ENCODE results near the gene LHX3. TPM values are rescaled to one million over a fixed set of nuclear protein-coding genes. Genes with fewer than 3 reads are reported as not detected.
A peak's percentile ranks its signal among the peaks of the same experiment; 100 is the strongest.

Gene LHX3
- total RNA-seq = not detected
- long read RNA-seq = 0 reads

DNA sequence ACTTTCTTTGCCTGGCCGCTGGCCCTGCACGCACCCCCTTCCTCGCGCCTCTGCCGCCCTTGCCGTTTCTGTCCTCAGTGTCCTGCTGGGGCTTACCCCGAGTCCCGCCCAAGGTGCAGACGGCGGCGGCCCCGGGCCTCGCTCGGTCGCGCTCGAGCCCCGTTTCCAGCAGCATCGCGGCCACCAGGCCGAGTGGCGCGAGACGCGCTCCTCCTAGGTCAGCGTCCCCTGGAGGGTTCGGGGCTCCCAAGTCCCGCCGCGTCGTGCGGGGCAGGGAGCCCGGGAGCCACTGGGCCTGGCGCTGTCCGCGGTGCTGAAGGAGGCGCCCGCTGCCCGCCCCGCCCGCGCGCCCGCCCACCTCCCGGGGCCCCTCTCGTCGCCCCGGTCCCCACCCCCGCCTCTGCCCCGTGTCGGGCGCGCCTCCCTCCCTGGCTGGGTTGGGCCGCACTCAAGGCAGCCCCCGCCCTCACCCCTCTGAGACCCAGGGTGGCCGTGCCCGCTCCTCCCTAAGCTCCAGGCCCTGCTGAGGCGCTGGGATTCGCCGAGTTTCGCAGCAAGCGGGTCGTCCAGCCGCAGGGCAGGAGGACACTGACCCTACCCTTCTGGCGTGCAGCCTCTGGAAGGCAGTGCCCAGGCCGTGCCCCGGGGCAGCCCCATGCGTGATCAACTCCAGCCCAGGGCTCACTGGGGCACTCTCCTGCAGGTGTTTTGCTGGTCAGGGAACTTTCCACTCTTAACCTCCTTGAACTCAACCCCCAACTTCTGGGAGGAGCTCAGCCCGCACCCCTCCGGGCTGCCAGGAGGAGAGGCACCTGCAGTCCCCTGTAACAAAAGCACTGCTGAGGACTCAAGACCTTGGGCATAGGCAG lies at the start of gene LHX3:
TSS of gene LHX3 (minus strand) at position 291 of the 869 bp plus-strand sequence. CDS start at position 175, 116 bp downstream.
- DNase-seq = no peak
- no peak within 1 kb of the TSS for H3K4me3 ChIP-seq
- H3K27ac ChIP-seq = no peak within 1 kb of the TSS
- peaks cover 0 to 26% (median 0%) of the 10 kb centered on the region in 4 donors for H3K4me1 ChIP-seq
- 8% methylated on average over 9 of the region's 70 CpGs for WGBS (ENCODE audit: insufficient coverage, low coverage, low lambda C conversion rate, missing lambda C conversion rate)
- no peaks in the 10 kb centered on the region for H3K36me3 ChIP-seq
- ATAC-seq = peak; percentile 39 to 60 (median 50)
- intact Hi-C loops (cut with DNase I) = no loop called here
- no peaks in the 10 kb centered on the region for H3K9me3 ChIP-seq
- TF ChIP-seq CTCF (IDR thresholded peaks at IDR 0.05) = no peak
- no peak for TF ChIP-seq POLR2A (IDR thresholded peaks at IDR 0.05)
- peaks cover 16 to 29% of the 10 kb centered on the region in 2 donors for H3K27me3 ChIP-seq

DNA sequence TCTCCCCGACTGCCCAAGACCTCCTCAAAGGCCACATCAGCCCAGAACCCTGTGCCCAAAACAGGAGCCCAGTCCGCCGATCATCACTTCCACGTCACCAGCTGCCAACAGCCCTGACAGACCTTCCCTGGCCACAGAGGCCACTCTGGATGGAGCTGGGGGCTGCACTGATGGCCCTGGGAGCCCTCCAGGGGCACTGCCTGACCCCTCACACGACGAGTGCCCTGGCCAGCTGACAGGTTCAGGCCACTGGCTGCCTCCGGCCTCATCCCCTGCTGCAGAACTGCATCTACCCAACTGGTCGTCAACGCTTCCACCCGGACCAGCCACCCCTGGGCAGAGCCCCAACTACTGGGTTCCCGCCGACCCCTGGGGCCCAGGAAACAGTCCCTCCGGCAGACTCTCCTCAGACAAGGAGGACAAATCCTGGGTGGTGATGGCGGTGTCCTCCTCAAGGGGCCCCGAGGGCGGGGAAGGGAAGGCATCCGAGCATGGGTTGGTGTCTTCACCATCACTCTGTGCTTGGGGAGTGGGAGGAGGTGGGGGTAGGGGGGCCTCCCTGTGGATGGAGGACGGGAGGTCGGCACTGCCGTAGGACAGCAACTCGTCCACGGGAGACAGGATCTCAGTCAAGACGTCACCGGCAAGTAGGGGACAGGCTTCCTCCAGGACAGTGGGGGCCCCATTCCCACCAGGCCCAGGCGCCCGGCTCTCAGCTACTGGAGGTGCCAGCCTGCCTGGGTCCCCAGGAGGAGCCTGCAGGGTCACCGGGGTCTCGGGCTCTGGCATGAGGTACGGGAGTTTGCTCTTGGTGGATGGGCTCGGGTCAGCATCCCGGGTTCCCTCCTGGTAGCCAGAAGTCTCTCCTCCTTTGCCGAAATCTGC lies 48.6 kb upstream of the LHX3 start:
- Histone ChIP-seq H3K4me3 (no peak overlapping the region), H3K9me3 (no peaks in the 10 kb centered on the region), H3K4me1 (peaks cover 0 to 5% (median 0%) of the 10 kb centered on the region in 4 donors), H3K36me3 (no peaks in the 10 kb centered on the region), H3K27ac (no peak overlapping the region), H3K27me3 (no peaks in the 10 kb centered on the region)
- DNase-seq (no peak), ATAC-seq (no peak)
- TF ChIP-seq POLR2A (IDR thresholded peaks at IDR 0.05) = no peak
- no peak for TF ChIP-seq CTCF (IDR thresholded peaks at IDR 0.05)
- intact Hi-C loops (cut with DNase I) = no loop called here
- WGBS (ENCODE audit: insufficient coverage, low coverage, low lambda C conversion rate, missing lambda C conversion rate) = no CpG with 5 or more reads among the region's 32 CpGs

DNA sequence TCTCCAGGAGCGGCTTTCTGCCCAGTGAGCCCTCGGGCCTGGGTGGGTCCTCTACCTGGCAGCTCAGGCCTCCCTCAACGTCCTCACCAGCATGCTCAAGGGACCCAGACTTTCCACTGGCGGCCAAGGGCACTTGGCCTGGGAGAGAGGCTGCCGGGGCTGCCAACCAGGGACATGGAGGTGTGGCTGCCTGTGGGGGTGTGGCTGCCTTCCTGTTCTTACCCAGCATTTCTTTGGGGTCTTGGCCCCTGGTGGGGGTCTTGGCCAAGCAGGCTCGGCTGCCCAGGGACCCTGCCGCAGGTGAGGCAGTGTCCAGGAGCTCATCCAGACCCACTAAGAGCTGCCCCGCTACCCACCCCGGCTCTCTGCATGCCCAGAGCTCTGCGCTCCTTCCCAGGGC lies 47.9 kb upstream of the LHX3 start:
- DNase-seq = no peak
- H3K9me3 ChIP-seq = no peaks in the 10 kb centered on the region
- peaks cover 0 to 5% (median 0%) of the 10 kb centered on the region in 4 donors for H3K4me1 ChIP-seq
- ATAC-seq = no peak
- no peak overlapping the region for H3K27ac ChIP-seq
- intact Hi-C loops (cut with DNase I) = no loop called here
- WGBS (ENCODE audit: insufficient coverage, low coverage, low lambda C conversion rate, missing lambda C conversion rate) = no CpG with 5 or more reads among the region's 10 CpGs
- H3K4me3 ChIP-seq = no peak overlapping the region
- no peak for TF ChIP-seq POLR2A (IDR thresholded peaks at IDR 0.05)
- TF ChIP-seq CTCF (IDR thresholded peaks at IDR 0.05) = no peak
- no peaks in the 10 kb centered on the region for H3K27me3 ChIP-seq
- no peaks in the 10 kb centered on the region for H3K36me3 ChIP-seq

DNA sequence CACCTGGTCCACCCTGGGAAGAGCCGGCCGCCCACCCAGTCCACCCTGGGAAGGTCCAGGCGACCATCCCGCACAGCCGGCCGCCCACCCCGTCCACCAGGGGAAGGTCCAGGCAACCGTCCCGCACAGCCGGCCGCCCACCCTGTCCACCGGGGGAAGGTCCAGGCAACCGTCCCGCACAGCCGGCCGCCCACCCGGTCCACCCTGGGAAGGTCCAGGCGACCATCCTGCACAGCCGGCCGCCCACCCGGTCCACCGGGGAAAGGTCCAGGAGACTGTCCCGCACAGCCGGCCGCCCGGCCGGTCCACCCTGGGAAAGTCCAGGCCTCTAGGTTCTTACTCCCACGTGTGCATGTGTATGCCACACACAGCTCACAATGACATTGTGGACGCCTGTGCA lies 47.4 kb upstream of the LHX3 start:
- WGBS (ENCODE audit: insufficient coverage, low coverage, low lambda C conversion rate, missing lambda C conversion rate) = no CpG with 5 or more reads among the region's 29 CpGs
- Histone ChIP-seq H3K9me3 (no peaks in the 10 kb centered on the region), H3K27me3 (no peaks in the 10 kb centered on the region), H3K4me3 (no peak overlapping the region), H3K4me1 (peaks cover 0 to 5% (median 0%) of the 10 kb centered on the region in 4 donors), H3K27ac (no peak overlapping the region), H3K36me3 (no peaks in the 10 kb centered on the region)
- TF ChIP-seq CTCF (IDR thresholded peaks at IDR 0.05) = no peak
- TF ChIP-seq POLR2A (IDR thresholded peaks at IDR 0.05) = no peak
- ATAC-seq = no peak
- DNase-seq = no peak
- intact Hi-C loops (cut with DNase I) = no loop called here
